Measurements from ENCODE around the gene HDAC9.

DNA sequence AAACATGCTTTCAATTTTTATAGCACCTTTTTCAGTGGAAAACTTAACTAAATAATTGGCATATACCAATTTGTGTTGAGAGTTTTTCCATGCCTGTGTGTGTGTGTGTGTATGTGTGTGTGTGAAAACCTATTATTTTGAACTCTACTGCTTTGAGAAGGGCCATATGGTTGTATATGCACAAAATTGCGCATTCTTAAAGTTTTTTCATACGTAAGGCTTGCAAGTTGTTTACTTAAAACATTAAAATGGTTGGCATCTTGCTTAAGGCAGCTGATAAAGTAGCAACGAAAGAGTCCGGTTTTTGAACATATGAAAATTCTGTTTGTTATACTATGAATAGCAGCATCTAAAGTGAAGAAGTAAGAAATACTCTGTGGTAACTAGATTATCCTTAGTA, 84.1 kb downstream of the HDAC9 start:
- TF ChIP-seq, protein P1, sequence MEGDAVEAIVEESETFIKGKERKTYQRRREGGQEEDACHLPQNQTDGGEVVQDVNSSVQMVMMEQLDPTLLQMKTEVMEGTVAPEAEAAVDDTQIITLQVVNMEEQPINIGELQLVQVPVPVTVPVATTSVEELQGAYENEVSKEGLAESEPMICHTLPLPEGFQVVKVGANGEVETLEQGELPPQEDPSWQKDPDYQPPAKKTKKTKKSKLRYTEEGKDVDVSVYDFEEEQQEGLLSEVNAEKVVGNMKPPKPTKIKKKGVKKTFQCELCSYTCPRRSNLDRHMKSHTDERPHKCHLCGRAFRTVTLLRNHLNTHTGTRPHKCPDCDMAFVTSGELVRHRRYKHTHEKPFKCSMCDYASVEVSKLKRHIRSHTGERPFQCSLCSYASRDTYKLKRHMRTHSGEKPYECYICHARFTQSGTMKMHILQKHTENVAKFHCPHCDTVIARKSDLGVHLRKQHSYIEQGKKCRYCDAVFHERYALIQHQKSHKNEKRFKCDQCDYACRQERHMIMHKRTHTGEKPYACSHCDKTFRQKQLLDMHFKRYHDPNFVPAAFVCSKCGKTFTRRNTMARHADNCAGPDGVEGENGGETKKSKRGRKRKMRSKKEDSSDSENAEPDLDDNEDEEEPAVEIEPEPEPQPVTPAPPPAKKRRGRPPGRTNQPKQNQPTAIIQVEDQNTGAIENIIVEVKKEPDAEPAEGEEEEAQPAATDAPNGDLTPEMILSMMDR (IDR thresholded peaks at IDR 0.05): no peak
- TF ChIP-seq POLR2A (IDR thresholded peaks at IDR 0.05) (no peak), EP300 (IDR thresholded peaks at IDR 0.05) (no peak)
